ENCODE measurements around the gene DNAH14.

Gene DNAH14

DNA sequence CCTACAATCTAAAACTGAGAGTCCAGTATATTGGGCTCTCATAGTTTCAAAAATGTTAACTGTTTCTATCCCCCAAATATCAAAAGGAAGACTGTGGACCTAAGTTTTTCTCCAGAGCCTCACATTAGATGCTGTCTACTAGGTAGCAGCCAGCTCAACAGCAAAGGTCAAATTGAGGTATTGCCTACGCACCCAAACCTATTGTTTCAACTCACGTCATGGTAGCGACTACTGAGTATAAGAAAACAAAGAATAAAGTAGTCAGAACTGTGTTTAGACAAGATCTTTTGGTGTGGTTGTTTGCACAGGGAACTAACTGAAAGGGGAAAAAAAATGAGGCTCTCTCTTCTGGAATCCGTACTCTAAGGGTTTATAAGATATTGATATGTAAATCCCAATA is 325.2 kb downstream of the DNAH14 start:
- Histone ChIP-seq H3K36me3 (ENCODE audit: control insufficient read depth in 2 of 2, insufficient read depth in 1 of 2, low read length in 2 of 2) (no peaks in the 10 kb centered on the region), H3K27ac (ENCODE audit: extremely low read depth, low read depth, low read length) (no peak overlapping the region), H3K4me3 (ENCODE audit: low read depth, low read length) (no peak overlapping the region), H3K9me3 (ENCODE audit: control insufficient read depth, insufficient read depth, low read depth, low read length) (no peaks in the 10 kb centered on the region), H3K4me1 (ENCODE audit: control insufficient read depth, insufficient read depth, low read length) (no peaks in the 10 kb centered on the region)
- TF ChIP-seq, protein P1, sequence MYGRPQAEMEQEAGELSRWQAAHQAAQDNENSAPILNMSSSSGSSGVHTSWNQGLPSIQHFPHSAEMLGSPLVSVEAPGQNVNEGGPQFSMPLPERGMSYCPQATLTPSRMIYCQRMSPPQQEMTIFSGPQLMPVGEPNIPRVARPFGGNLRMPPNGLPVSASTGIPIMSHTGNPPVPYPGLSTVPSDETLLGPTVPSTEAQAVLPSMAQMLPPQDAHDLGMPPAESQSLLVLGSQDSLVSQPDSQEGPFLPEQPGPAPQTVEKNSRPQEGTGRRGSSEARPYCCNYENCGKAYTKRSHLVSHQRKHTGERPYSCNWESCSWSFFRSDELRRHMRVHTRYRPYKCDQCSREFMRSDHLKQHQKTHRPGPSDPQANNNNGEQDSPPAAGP (tag by site-specific recombination; IDR thresholded peaks at IDR 0.05), result no peak
- TF ChIP-seq ZNF747 (tag by site-specific recombination; IDR thresholded peaks at IDR 0.05) (no peak), SCRT1 (tag by site-specific recombination; IDR thresholded peaks at IDR 0.05; ENCODE audit: borderline replicate concordance) (no peak), MZF1 (tag by site-specific recombination; IDR thresholded peaks at IDR 0.05; ENCODE audit: borderline replicate concordance) (no peak), WT1 (tag by site-specific recombination; IDR thresholded peaks at IDR 0.05) (no peak), OSR2 (tag by site-specific recombination; IDR thresholded peaks at IDR 0.05) (no peak), ZNF544 (tag by site-specific recombination; IDR thresholded peaks at IDR 0.05) (no peak), ZNF416 (tag by site-specific recombination; IDR thresholded peaks at IDR 0.05) (no peak), GFI1B (tag by site-specific recombination; IDR thresholded peaks at IDR 0.05) (no peak), ZNF24 (tag by site-specific recombination; IDR thresholded peaks at IDR 0.05) (no peak), ZNF510 (tag by site-specific recombination; IDR thresholded peaks at IDR 0.05; ENCODE audit: insufficient replicate concordance) (no peak), EGR2 (tag by site-specific recombination; IDR thresholded peaks at IDR 0.05; ENCODE audit: low read depth) (no peak), KLF8 (tag by site-specific recombination; IDR thresholded peaks at IDR 0.05) (no peak)
- TF ChIP-seq, protein P2, sequence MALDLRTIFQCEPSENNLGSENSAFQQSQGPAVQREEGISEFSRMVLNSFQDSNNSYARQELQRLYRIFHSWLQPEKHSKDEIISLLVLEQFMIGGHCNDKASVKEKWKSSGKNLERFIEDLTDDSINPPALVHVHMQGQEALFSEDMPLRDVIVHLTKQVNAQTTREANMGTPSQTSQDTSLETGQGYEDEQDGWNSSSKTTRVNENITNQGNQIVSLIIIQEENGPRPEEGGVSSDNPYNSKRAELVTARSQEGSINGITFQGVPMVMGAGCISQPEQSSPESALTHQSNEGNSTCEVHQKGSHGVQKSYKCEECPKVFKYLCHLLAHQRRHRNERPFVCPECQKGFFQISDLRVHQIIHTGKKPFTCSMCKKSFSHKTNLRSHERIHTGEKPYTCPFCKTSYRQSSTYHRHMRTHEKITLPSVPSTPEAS (tag by site-specific recombination; IDR thresholded peaks at IDR 0.05), result no peak
- TF ChIP-seq, protein P3, sequence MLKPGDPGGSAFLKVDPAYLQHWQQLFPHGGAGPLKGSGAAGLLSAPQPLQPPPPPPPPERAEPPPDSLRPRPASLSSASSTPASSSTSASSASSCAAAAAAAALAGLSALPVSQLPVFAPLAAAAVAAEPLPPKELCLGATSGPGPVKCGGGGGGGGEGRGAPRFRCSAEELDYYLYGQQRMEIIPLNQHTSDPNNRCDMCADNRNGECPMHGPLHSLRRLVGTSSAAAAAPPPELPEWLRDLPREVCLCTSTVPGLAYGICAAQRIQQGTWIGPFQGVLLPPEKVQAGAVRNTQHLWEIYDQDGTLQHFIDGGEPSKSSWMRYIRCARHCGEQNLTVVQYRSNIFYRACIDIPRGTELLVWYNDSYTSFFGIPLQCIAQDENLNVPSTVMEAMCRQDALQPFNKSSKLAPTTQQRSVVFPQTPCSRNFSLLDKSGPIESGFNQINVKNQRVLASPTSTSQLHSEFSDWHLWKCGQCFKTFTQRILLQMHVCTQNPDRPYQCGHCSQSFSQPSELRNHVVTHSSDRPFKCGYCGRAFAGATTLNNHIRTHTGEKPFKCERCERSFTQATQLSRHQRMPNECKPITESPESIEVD (tag by site-specific recombination; IDR thresholded peaks at IDR 0.05), result no peak
- TF ChIP-seq, protein P4, sequence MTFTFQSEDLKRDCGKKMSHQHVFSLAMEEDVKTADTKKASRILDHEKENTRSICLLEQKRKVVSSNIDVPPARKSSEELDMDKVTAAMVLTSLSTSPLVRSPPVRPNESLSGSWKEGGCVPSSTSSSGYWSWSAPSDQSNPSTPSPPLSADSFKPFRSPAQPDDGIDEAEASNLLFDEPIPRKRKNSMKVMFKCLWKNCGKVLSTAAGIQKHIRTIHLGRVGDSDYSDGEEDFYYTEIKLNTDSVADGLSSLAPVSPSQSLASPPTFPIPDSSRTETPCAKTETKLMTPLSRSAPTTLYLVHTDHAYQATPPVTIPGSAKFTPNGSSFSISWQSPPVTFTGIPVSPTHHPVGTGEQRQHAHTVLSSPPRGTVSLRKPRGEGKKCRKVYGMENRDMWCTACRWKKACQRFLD (tag by site-specific recombination; IDR thresholded peaks at IDR 0.05), result no peak
- TF ChIP-seq, protein P5, sequence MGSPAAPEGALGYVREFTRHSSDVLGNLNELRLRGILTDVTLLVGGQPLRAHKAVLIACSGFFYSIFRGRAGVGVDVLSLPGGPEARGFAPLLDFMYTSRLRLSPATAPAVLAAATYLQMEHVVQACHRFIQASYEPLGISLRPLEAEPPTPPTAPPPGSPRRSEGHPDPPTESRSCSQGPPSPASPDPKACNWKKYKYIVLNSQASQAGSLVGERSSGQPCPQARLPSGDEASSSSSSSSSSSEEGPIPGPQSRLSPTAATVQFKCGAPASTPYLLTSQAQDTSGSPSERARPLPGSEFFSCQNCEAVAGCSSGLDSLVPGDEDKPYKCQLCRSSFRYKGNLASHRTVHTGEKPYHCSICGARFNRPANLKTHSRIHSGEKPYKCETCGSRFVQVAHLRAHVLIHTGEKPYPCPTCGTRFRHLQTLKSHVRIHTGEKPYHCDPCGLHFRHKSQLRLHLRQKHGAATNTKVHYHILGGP (tag by site-specific recombination; IDR thresholded peaks at IDR 0.05), result no peak
- TF ChIP-seq, protein P6, sequence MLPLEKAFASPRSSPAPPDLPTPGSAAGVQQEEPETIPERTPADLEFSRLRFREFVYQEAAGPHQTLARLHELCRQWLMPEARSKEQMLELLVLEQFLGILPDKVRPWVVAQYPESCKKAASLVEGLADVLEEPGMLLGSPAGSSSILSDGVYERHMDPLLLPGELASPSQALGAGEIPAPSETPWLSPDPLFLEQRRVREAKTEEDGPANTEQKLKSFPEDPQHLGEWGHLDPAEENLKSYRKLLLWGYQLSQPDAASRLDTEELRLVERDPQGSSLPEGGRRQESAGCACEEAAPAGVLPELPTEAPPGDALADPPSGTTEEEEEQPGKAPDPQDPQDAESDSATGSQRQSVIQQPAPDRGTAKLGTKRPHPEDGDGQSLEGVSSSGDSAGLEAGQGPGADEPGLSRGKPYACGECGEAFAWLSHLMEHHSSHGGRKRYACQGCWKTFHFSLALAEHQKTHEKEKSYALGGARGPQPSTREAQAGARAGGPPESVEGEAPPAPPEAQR (tag by site-specific recombination; IDR thresholded peaks at IDR 0.05), result no peak
- POLR2A ChIA-PET, result no interaction called here
- CTCF ChIA-PET, result no interaction called here

DNA sequence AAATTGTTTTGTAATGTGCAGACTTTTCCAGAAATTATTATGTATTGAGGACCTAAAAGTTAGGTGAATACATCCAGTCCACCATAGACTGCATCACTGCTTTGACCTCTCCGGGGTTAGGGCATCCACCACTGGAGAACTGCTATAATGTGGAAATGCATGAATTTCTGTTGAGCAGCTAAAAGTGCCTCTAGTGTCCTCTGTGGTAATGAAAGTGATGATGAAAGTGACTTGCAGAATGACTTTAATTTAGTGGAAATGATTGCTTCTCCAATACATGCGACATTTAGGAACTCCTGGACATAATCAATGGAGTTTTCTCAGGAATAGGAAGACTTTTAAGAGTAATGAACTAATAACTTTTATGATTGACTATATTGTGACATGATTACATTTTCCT is 327.6 kb downstream of the DNAH14 start:
- no peak overlapping the region for H3K4me3 ChIP-seq (ENCODE audit: low read depth, low read length)
- H3K9me3 ChIP-seq (ENCODE audit: control insufficient read depth, insufficient read depth, low read depth, low read length), result no peaks in the 10 kb centered on the region
- no peak overlapping the region for H3K27ac ChIP-seq (ENCODE audit: extremely low read depth, low read depth, low read length)
- H3K4me1 ChIP-seq (ENCODE audit: control insufficient read depth, insufficient read depth, low read length), result no peaks in the 10 kb centered on the region
- POLR2A ChIA-PET, result no interaction called here
- no peak for TF ChIP-seq ZNF416 (tag by site-specific recombination; IDR thresholded peaks at IDR 0.05)
- CTCF ChIA-PET, result no interaction called here
- H3K36me3 ChIP-seq (ENCODE audit: control insufficient read depth in 2 of 2, insufficient read depth in 1 of 2, low read length in 2 of 2), result no peaks in the 10 kb centered on the region
